ENCODE data around the gene SSPN. TPM values are rescaled to one million over a fixed set of nuclear protein-coding genes. Genes with fewer than 3 reads are reported as not detected.

The SSPN gene
- total RNA-seq, 2 donors from 2014 or later: 52.4 to 61.1 TPM

- H3K36me3 ChIP-seq: no peaks in the 10 kb centered on the region
- H3K9me3 ChIP-seq: no peaks in the 10 kb centered on the region
- no peak overlapping the region for H3K4me3 ChIP-seq
- no peak overlapping the region for H3K27ac ChIP-seq
- TF ChIP-seq, protein P1, sequence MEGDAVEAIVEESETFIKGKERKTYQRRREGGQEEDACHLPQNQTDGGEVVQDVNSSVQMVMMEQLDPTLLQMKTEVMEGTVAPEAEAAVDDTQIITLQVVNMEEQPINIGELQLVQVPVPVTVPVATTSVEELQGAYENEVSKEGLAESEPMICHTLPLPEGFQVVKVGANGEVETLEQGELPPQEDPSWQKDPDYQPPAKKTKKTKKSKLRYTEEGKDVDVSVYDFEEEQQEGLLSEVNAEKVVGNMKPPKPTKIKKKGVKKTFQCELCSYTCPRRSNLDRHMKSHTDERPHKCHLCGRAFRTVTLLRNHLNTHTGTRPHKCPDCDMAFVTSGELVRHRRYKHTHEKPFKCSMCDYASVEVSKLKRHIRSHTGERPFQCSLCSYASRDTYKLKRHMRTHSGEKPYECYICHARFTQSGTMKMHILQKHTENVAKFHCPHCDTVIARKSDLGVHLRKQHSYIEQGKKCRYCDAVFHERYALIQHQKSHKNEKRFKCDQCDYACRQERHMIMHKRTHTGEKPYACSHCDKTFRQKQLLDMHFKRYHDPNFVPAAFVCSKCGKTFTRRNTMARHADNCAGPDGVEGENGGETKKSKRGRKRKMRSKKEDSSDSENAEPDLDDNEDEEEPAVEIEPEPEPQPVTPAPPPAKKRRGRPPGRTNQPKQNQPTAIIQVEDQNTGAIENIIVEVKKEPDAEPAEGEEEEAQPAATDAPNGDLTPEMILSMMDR (IDR thresholded peaks at IDR 0.05): no peak
- no peaks in the 10 kb centered on the region for H3K27me3 ChIP-seq
- no peak for DNase-seq (ENCODE audit: low spot score)
- H3K4me1 ChIP-seq: peaks cover 0 to 27% of the 10 kb centered on the region in 2 donors
Measured at GRCh38 chr12:26205941-26206340, 10.6 kb downstream of the SSPN start.

DNA sequence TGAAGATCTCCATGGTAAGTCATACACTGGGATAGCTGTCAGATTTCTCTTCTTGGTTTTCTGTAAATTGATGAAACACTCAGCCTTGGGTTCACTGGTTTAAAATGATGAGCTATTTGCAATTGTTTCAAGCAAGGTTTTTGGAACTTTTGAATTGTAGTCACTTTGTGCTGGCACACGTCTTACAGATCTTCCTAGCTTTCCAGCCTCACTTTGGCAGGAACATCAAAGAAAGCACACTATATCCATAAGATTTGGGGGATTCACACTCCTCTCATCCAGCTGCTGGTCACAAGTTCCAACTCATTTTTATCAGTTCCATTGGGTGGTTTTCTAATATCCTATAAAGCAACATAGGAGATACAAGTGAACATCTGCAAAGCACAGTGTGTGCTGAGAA lies 16.0 kb downstream of the SSPN start:
- DNase-seq (ENCODE audit: low spot score): no peak
- Histone ChIP-seq H3K27me3 (no peaks in the 10 kb centered on the region), H3K9me3 (no peaks in the 10 kb centered on the region), H3K4me3 (no peak overlapping the region), H3K4me1 (peaks cover 0 to 5% of the 10 kb centered on the region in 2 donors), H3K27ac (no peak overlapping the region), H3K36me3 (no peaks in the 10 kb centered on the region)
- TF ChIP-seq, protein P1 (IDR thresholded peaks at IDR 0.05): no peak

- Histone ChIP-seq H3K27me3 (no peaks in the 10 kb centered on the region), H3K9me3 (no peaks in the 10 kb centered on the region), H3K36me3 (no peaks in the 10 kb centered on the region), H3K4me3 (no peak overlapping the region), H3K4me1 (peaks cover 0 to 5% of the 10 kb centered on the region in 2 donors), H3K27ac (no peak overlapping the region)
- no peak for DNase-seq (ENCODE audit: low spot score)
- TF ChIP-seq, protein P1 (IDR thresholded peaks at IDR 0.05): no peak
Measured at GRCh38 chr12:26212396-26212795, 17.0 kb downstream of the SSPN start.

GRCh38 chr12:26212988-26213387 lies 17.6 kb downstream of the SSPN start:
- Histone ChIP-seq H3K9me3 (no peaks in the 10 kb centered on the region), H3K4me1 (peaks cover 0 to 5% of the 10 kb centered on the region in 2 donors), H3K4me3 (no peak overlapping the region), H3K36me3 (no peaks in the 10 kb centered on the region), H3K27me3 (no peaks in the 10 kb centered on the region), H3K27ac (no peak overlapping the region)
- TF ChIP-seq, protein P1 (IDR thresholded peaks at IDR 0.05): no peak
- no peak for DNase-seq (ENCODE audit: low spot score)

DNA sequence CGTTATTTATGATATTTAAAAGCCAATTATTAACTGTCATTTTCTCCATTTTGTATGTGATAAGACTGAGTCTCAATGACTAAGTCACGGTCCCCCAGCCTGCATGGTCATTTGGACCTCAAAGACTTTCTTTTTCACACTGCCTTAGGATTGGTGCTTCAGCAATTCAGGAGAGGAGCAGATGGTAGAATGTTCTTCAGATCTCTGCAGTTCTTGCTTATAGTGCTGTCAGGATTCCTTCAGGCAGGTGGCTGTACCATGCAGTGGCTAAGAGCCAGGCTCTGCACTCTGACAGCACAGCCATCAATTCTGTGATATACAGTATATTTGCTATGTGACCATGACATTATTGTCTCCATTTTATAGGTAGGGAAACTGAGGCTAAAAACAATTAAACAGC lies 18.7 kb downstream of the SSPN start:
- no peak overlapping the region for H3K27ac ChIP-seq
- no peaks in the 10 kb centered on the region for H3K27me3 ChIP-seq
- no peak overlapping the region for H3K4me3 ChIP-seq
- H3K9me3 ChIP-seq: no peaks in the 10 kb centered on the region
- TF ChIP-seq, protein P1 (IDR thresholded peaks at IDR 0.05): no peak
- peaks cover 0 to 5% of the 10 kb centered on the region in 2 donors for H3K4me1 ChIP-seq
- DNase-seq (ENCODE audit: low spot score): no peak
- H3K36me3 ChIP-seq: no peaks in the 10 kb centered on the region

GRCh38 chr12:26219736-26220135 lies 24.4 kb downstream of the SSPN start:
- Histone ChIP-seq H3K36me3 (no peaks in the 10 kb centered on the region), H3K4me1 (peaks cover 0 to 5% of the 10 kb centered on the region in 2 donors), H3K9me3 (no peaks in the 10 kb centered on the region), H3K27ac (no peak overlapping the region), H3K4me3 (no peak overlapping the region), H3K27me3 (no peaks in the 10 kb centered on the region)
- no peak for DNase-seq (ENCODE audit: low spot score)
- TF ChIP-seq, protein P1 (IDR thresholded peaks at IDR 0.05): no peak
